ENCODE results near the gene ACP3.

Gene ACP3

DNA sequence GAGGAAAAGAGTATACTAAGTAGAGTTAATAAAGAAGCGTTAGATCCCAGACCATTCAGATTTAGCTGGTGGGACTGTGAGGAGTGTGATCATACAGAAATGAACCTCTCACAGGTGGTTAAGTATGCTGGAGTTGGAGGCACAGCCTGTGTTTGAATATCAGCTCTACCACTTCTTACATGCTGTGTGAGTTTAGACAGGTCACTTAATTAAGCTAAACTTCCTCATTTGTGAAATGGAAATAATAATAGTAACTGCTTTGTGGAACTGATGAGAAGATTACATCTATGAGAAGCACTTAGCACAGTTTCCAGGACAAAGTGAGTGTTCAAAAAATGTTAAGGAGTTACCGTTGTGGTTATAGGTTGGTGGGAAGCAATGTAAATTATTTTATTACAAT, 8.4 kb downstream of the ACP3 start:
- Histone ChIP-seq H2AFZ (ENCODE audit: low read length) (no peak overlapping the region), H3K9me3 (replicated peaks; ENCODE audit: insufficient read depth, low read length) (no peaks in the 10 kb centered on the region), H3F3A (ENCODE audit: insufficient read depth, low read length) (no peaks in the 10 kb centered on the region), H3K27me3 (replicated peaks; ENCODE audit: insufficient read depth, low read length) (no peaks in the 10 kb centered on the region), H3K27ac (ENCODE audit: low read length) (no peak overlapping the region), H4K20me1 (ENCODE audit: insufficient read depth, low read length) (no peaks in the 10 kb centered on the region), H3K4me3 (ENCODE audit: low read length) (no peak overlapping the region), H3K9me2 (replicated peaks; ENCODE audit: insufficient read depth, low read length) (no peaks in the 10 kb centered on the region), H3K4me2 (ENCODE audit: low read depth, low read length) (no peak overlapping the region), H3K79me2 (ENCODE audit: low read length) (no peaks in the 10 kb centered on the region), H3K4me1 (ENCODE audit: low read length) (no peaks in the 10 kb centered on the region), H3K36me3 (replicated peaks; ENCODE audit: insufficient read depth, low read length) (no peaks in the 10 kb centered on the region), H3K9ac (ENCODE audit: low read length) (no peak overlapping the region)
- TF ChIP-seq EZH2 (optimal IDR thresholded peaks at IDR 0.05; ENCODE audit: low read depth, low read length) (no peak), CTCF (IDR thresholded peaks at IDR 0.05; ENCODE audit: low read length) (no peak), EZH2phosphoT487 (IDR thresholded peaks at IDR 0.05; ENCODE audit: low read length) (no peak)
- no peak for DNase-seq

DNA sequence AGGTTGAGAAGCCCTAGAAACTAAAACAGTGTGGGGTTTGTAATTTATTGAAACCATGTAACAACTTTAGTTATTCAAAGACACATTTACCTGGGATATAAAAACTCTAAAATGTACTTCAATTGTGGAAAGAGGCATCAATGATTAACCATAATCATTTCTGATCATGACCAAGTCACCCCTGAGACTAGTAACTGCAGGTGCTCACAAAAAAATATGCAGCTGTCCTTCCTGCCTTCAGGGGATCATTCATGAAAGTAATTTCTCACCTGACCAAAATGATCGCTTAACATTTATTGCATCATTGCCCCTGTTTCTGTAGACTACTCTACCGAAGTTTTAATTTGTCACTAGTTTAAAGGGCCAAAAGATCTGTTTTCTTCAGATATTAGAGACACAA, 9.0 kb downstream of the ACP3 start:
- no peaks in the 10 kb centered on the region for H4K20me1 ChIP-seq (ENCODE audit: insufficient read depth, low read length)
- no peak overlapping the region for H3K27ac ChIP-seq (ENCODE audit: low read length)
- no peaks in the 10 kb centered on the region for H3K79me2 ChIP-seq (ENCODE audit: low read length)
- H3K27me3 ChIP-seq (replicated peaks; ENCODE audit: insufficient read depth, low read length), result no peaks in the 10 kb centered on the region
- no peaks in the 10 kb centered on the region for H3F3A ChIP-seq (ENCODE audit: insufficient read depth, low read length)
- H3K4me3 ChIP-seq (ENCODE audit: low read length), result no peak overlapping the region
- no peaks in the 10 kb centered on the region for H3K9me3 ChIP-seq (replicated peaks; ENCODE audit: insufficient read depth, low read length)
- no peaks in the 10 kb centered on the region for H3K9me2 ChIP-seq (replicated peaks; ENCODE audit: insufficient read depth, low read length)
- no peaks in the 10 kb centered on the region for H3K4me1 ChIP-seq (ENCODE audit: low read length)
- no peak for DNase-seq
- H2AFZ ChIP-seq (ENCODE audit: low read length), result no peak overlapping the region
- no peak overlapping the region for H3K9ac ChIP-seq (ENCODE audit: low read length)
- TF ChIP-seq EZH2phosphoT487 (IDR thresholded peaks at IDR 0.05; ENCODE audit: low read length), result no peak
- no peak overlapping the region for H3K4me2 ChIP-seq (ENCODE audit: low read depth, low read length)
- no peaks in the 10 kb centered on the region for H3K36me3 ChIP-seq (replicated peaks; ENCODE audit: insufficient read depth, low read length)

GRCh38 chr3:132332082-132332481, 14.9 kb downstream of the ACP3 start:
- no peaks in the 10 kb centered on the region for H4K20me1 ChIP-seq (ENCODE audit: insufficient read depth, low read length)
- no peak overlapping the region for H3K4me3 ChIP-seq (ENCODE audit: low read length)
- H3K4me1 ChIP-seq (ENCODE audit: low read length), result no peaks in the 10 kb centered on the region
- H3K9me3 ChIP-seq (replicated peaks; ENCODE audit: insufficient read depth, low read length), result no peaks in the 10 kb centered on the region
- TF ChIP-seq EZH2 (optimal IDR thresholded peaks at IDR 0.05; ENCODE audit: low read depth, low read length), result no peak
- TF ChIP-seq EZH2phosphoT487 (IDR thresholded peaks at IDR 0.05; ENCODE audit: low read length), result no peak
- TF ChIP-seq CTCF (IDR thresholded peaks at IDR 0.05; ENCODE audit: low read length), result no peak
- no peaks in the 10 kb centered on the region for H3K9me2 ChIP-seq (replicated peaks; ENCODE audit: insufficient read depth, low read length)
- H3K27ac ChIP-seq (ENCODE audit: low read length), result no peak overlapping the region
- no peak overlapping the region for H3K4me2 ChIP-seq (ENCODE audit: low read depth, low read length)
- no peaks in the 10 kb centered on the region for H3K36me3 ChIP-seq (replicated peaks; ENCODE audit: insufficient read depth, low read length)
- no peaks in the 10 kb centered on the region for H3K27me3 ChIP-seq (replicated peaks; ENCODE audit: insufficient read depth, low read length)
- no peak overlapping the region for H2AFZ ChIP-seq (ENCODE audit: low read length)
- DNase-seq, result no peak
- no peaks in the 10 kb centered on the region for H3K79me2 ChIP-seq (ENCODE audit: low read length)
- H3K9ac ChIP-seq (ENCODE audit: low read length), result no peak overlapping the region
- no peaks in the 10 kb centered on the region for H3F3A ChIP-seq (ENCODE audit: insufficient read depth, low read length)

- no peak overlapping the region for H2AFZ ChIP-seq (ENCODE audit: low read length)
- no peaks in the 10 kb centered on the region for H3K36me3 ChIP-seq (replicated peaks; ENCODE audit: insufficient read depth, low read length)
- H3F3A ChIP-seq (ENCODE audit: insufficient read depth, low read length), result no peaks in the 10 kb centered on the region
- H3K4me2 ChIP-seq (ENCODE audit: low read depth, low read length), result no peak overlapping the region
- H3K9me2 ChIP-seq (replicated peaks; ENCODE audit: insufficient read depth, low read length), result no peaks in the 10 kb centered on the region
- no peaks in the 10 kb centered on the region for H3K9me3 ChIP-seq (replicated peaks; ENCODE audit: insufficient read depth, low read length)
- H3K27me3 ChIP-seq (replicated peaks; ENCODE audit: insufficient read depth, low read length), result no peaks in the 10 kb centered on the region
- H3K79me2 ChIP-seq (ENCODE audit: low read length), result no peaks in the 10 kb centered on the region
- H4K20me1 ChIP-seq (ENCODE audit: insufficient read depth, low read length), result no peaks in the 10 kb centered on the region
- TF ChIP-seq CTCF (IDR thresholded peaks at IDR 0.05; ENCODE audit: low read length), result no peak
- TF ChIP-seq EZH2 (optimal IDR thresholded peaks at IDR 0.05; ENCODE audit: low read depth, low read length), result no peak
- TF ChIP-seq EZH2phosphoT487 (IDR thresholded peaks at IDR 0.05; ENCODE audit: low read length), result no peak
- no peaks in the 10 kb centered on the region for H3K4me1 ChIP-seq (ENCODE audit: low read length)
- H3K9ac ChIP-seq (ENCODE audit: low read length), result no peak overlapping the region
- H3K27ac ChIP-seq (ENCODE audit: low read length), result no peak overlapping the region
- H3K4me3 ChIP-seq (ENCODE audit: low read length), result no peak overlapping the region
- DNase-seq, result no peak
Measured at GRCh38 chr3:132332508-132332907, 15.3 kb downstream of the ACP3 start.

Measured in MM.1S (cell line).